Upper lobe of left lung (tissue), 6 donors: ENCODE results near the gene KCNJ8. TPM values are rescaled to one million over a fixed set of nuclear protein-coding genes. Genes with fewer than 3 reads are reported as not detected.

Source experiments
- ATAC-seq, 2 donors: fragments of 200-7000 bp; cut with Tn5 transposase; one replicate each; pipeline ENCODE4 v1.9.1; 2022; ENCODE audit warnings: mild to moderate bottlenecking in 2 of 2, moderate library complexity in 2 of 2; ENCODE audit not compliant: low FRiP score in 2 of 2
- DNase-seq, 2 donors: peaks; one replicate each; pipeline ENCODE4 v3.0.0-alpha.2; 2019 to 2020
- H3K27ac ChIP-seq, 4 donors: fragments of 200-600 bp; sonication (generic); one replicate each; pipeline ENCODE4 v1.5.1; 2016 to 2019
- H3K27me3 ChIP-seq, 4 donors: fragments of 200-600 bp; sonication (generic); one replicate each; pipeline ENCODE4 v1.5.1; 2017 to 2019
- H3K36me3 ChIP-seq, 4 donors: fragments of 200-600 bp; sonication (generic); one replicate each; pipeline ENCODE4 v1.5.1; 2016 to 2019
- H3K4me1 ChIP-seq, 4 donors: fragments of 200-600 bp; sonication (generic); one replicate each; pipeline ENCODE4 v1.5.1; 2018 to 2019
- H3K4me3 ChIP-seq, 4 donors: fragments of 200-600 bp; sonication (generic); one replicate each; pipeline ENCODE4 v1.5.1; 2017 to 2019; ENCODE audit warnings: mild to moderate bottlenecking in 2 of 4, moderate library complexity in 1 of 4
- H3K9me3 ChIP-seq, 4 donors: fragments of 200-600 bp; sonication (generic); one replicate each; pipeline ENCODE4 v1.5.1; 2018 to 2019
- CTCF ChIP-seq, 6 experiments: fragments of 450-650 bp in 4 of 6; fragments of 200-600 bp in 2 of 6; sonication (generic) in 2 of 6; IDR thresholded peaks; one replicate each; pipeline ENCODE4 v1.5.1; 2016 to 2019; ENCODE audit warnings: antibody characterized with exemption in 6 of 6
- EP300 ChIP-seq, 4 donors: sonication (generic); formaldehyde crosslinking; IDR thresholded peaks; one replicate each; pipeline ENCODE4 v1.5.1; 2017; ENCODE audit warnings: antibody characterized with exemption in 4 of 4, control low read depth in 2 of 4
- POLR2A ChIP-seq, 4 donors: fragments of 450-650 bp; IDR thresholded peaks; one replicate each; pipeline ENCODE4 v1.5.1; 2016 to 2017; ENCODE audit warnings: antibody characterized with exemption in 4 of 4, mild to moderate bottlenecking in 2 of 4
- POLR2AphosphoS5 ChIP-seq, 2 donors: sonication (generic); formaldehyde crosslinking; IDR thresholded peaks; one replicate each; pipeline ENCODE4 v1.5.1; 2017; ENCODE audit warnings: antibody characterized with exemption in 2 of 2
- WGBS, 2 donors: methylation state at CpG; one replicate each; pipeline ENCODE4 v1.1.5; 2017 to 2018; 5-methylcytosine and 5-hydroxymethylcytosine counted together
- total RNA-seq, 6 donors: library from RNA; depleted of rRNA in 4 of 6; stranded (reverse); fragments of >200 nt in 4 of 6; gene quantifications; one replicate each; pipeline versions ENCODE4 v1.1.0 to v1.2.1, GENCODE V29; 2016 to 2021
- donor health status: DM: no; HTN: no; CAD: no; lungs with moderate emphysema.
- donor health status: DM: no; HTN: yes; CAD: no; lungs with severe emphysema.

Gene KCNJ8
- total RNA-seq, 6 donors from 2014 or later: 11.5 to 32.2 (median 15.1) TPM

DNA sequence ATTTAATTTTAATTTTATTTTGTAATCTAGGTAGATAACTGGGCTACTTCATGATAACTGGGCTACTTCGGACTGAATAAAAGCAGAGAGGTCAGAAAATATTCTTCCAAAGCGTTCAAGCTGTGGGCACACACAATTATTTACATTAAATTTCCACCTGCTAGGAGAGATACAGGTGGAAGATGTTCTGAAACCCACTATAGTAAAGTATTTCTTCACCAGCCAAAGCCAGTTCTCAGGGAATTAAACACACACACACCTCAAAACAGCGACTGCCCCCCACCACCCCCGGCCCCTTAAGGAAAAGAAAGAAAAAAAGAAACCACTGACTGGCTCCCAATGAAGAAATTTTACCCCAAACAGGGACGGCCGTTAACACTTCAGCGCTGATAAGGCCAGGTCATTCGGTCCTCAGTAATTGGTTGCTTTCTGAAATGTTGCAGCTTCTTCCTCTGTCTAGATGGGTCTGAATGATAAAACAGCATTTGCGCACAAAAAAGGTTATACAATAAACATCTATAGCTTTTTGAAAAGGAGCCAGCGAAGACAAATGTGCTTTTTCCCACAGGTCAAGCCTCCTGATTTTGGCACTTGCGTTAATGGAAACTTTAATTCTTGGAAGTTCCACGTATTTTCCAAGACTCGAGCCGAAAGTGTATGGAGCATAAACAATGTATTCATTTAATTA, 771 bp upstream of the KCNJ8 start:
- WGBS, 2 donors: 11 to 16% methylated on average over 14 of the region's 14 CpGs
- no peak for ATAC-seq
- Histone ChIP-seq H3K27me3 (peaks cover 0 to 6% (median 0%) of the 10 kb centered on the region in 4 donors), H3K4me1 (no peaks in the 10 kb centered on the region), H3K4me3 (peak overlapping the region in 3 of 4 donors; percentile 54 to 56 (median 56)), H3K36me3 (no peaks in the 10 kb centered on the region), H3K27ac (peak overlapping the region; percentile 64 to 91 (median 81)), H3K9me3 (no peaks in the 10 kb centered on the region)
- TF ChIP-seq EP300 (IDR thresholded peaks at IDR 0.05) (no peak), POLR2AphosphoS5 (IDR thresholded peaks at IDR 0.05) (no peak), POLR2A (IDR thresholded peaks at IDR 0.05) (no peak), CTCF (IDR thresholded peaks at IDR 0.05) (no peak)
- no peak for DNase-seq

- Histone ChIP-seq H3K9me3 (no peaks in the 10 kb centered on the region), H3K27ac (peak overlapping the region; percentile 64 to 91 (median 81)), H3K4me3 (peak overlapping the region in 3 of 4 donors; percentile 54 to 56 (median 56)), H3K4me1 (no peaks in the 10 kb centered on the region), H3K27me3 (peaks cover 0 to 6% (median 0%) of the 10 kb centered on the region in 4 donors), H3K36me3 (no peaks in the 10 kb centered on the region)
- ATAC-seq (peak in 1 of 2 donors; percentile 24), DNase-seq (no peak)
- TF ChIP-seq POLR2A (IDR thresholded peaks at IDR 0.05) (no peak), CTCF (IDR thresholded peaks at IDR 0.05) (no peak), EP300 (IDR thresholded peaks at IDR 0.05) (no peak)
- WGBS, 2 donors: 8 to 12% methylated on average over 10 of the region's 10 CpGs
These were observed 700 bp downstream of the KCNJ8 start for GRCh38 chr12:21773806-21774205.

DNA sequence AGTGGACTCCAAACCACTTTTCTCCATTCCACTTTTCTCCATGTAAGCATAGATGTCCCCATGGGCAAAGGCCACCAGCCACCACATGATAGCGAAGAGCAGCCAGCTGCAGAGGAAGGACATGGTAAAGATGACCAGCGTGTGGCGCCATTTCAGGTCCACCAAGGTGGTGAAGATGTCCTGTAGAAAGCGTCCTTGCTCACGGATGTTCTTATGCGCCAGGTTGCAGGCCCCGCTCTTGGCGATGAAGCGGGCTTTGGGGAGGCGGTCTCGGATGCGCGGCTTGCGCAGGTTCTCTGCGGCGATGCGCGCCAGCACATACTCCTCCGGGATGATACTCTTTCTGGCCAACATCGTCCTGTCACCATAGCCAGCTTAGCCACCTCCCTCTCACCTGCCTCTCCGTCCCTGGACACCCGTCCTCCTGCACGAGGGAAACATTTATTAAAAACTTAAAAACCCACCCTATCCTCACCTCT, 1.2 kb downstream of the KCNJ8 start:
- Histone ChIP-seq H3K27ac (peak overlapping the region; percentile 64 to 91 (median 81)), H3K27me3 (peaks cover 0 to 6% (median 0%) of the 10 kb centered on the region in 4 donors), H3K4me3 (peak overlapping the region in 3 of 4 donors; percentile 54 to 56 (median 56)), H3K36me3 (no peaks in the 10 kb centered on the region), H3K9me3 (no peaks in the 10 kb centered on the region), H3K4me1 (no peaks in the 10 kb centered on the region)
- DNase-seq (peak; percentile 63 to 66), ATAC-seq (peak; percentile 20 to 29)
- TF ChIP-seq POLR2AphosphoS5 (IDR thresholded peaks at IDR 0.05) (peak in 1 of 2 donors; percentile 30), CTCF (IDR thresholded peaks at IDR 0.05) (peak in 2 of 6 experiments; percentile 18 to 24), EP300 (IDR thresholded peaks at IDR 0.05) (no peak), POLR2A (IDR thresholded peaks at IDR 0.05) (no peak)
- WGBS, 2 donors: 23 to 31% methylated on average over 18 to 23 of the region's 23 CpGs

DNA sequence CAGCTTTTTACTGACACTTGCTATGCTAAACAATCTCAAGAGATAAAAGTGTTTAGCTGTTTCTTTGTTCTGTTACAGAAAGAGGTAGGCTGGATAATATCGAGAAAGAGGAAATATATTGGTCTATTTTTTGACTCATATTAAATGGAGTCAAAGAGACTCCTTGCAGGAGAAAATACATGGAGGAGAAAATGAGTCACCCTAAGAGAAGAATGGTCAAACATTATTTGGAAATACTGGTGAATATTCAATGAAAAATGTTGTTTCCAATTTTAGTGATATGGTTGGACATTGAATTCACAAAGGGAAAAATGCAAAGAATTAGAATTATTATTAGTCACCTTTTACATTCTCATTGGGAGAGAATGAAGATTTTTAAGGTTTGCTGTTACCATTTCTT, 3.2 kb downstream of the KCNJ8 start:
- no peak for DNase-seq
- no peak for TF ChIP-seq POLR2AphosphoS5 (IDR thresholded peaks at IDR 0.05)
- TF ChIP-seq EP300 (IDR thresholded peaks at IDR 0.05): no peak
- no peak for TF ChIP-seq CTCF (IDR thresholded peaks at IDR 0.05)
- no peak for TF ChIP-seq POLR2A (IDR thresholded peaks at IDR 0.05)
- ATAC-seq: no peak
- peak overlapping the region in 1 of 4 donors; percentile 13 for H3K4me3 ChIP-seq
- no peaks in the 10 kb centered on the region for H3K4me1 ChIP-seq
- WGBS, 2 donors: 41 to 62% methylated on average over 1 of the region's 1 CpG
- H3K9me3 ChIP-seq: no peaks in the 10 kb centered on the region
- no peak overlapping the region for H3K27ac ChIP-seq
- H3K27me3 ChIP-seq: peaks cover 0 to 6% (median 0%) of the 10 kb centered on the region in 4 donors
- no peaks in the 10 kb centered on the region for H3K36me3 ChIP-seq
